ENCODE measurements around the gene KIAA0513.

Gene KIAA0513

DNA sequence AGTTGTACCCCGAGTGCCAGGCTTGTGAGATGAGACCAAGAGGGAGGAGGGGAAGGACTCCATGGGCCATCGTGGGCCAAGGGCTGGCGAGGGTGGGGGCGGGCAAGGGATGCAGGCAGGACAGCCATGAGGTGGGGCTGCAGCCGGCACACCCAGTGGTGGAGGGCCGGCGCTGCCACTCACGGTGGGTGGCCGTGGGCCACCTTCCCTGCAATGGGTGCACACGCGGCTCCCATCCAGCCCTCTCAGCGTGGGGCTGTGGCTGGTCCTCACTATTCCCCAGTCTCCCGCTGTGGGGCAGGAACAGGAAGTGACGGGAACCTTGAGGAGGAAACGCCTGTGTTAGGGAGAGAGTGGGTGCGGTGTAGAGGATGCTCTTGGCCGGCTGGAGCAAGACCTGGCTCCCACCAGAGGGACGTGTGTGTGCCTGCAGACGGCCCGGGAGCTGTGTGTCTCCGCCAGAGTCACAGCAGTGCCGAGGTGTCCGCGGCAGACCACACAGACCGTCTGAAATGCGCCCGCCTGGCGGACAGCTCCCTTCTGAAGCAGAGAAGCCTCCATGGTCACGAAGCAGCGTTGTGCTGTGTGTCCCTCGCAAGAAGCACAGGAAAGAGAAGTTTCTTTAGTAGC is 61.1 kb downstream of the KIAA0513 start:
- H3K4me3 ChIP-seq (ENCODE audit: low read depth, low read length) = no peak overlapping the region
- TF ChIP-seq, protein P1, sequence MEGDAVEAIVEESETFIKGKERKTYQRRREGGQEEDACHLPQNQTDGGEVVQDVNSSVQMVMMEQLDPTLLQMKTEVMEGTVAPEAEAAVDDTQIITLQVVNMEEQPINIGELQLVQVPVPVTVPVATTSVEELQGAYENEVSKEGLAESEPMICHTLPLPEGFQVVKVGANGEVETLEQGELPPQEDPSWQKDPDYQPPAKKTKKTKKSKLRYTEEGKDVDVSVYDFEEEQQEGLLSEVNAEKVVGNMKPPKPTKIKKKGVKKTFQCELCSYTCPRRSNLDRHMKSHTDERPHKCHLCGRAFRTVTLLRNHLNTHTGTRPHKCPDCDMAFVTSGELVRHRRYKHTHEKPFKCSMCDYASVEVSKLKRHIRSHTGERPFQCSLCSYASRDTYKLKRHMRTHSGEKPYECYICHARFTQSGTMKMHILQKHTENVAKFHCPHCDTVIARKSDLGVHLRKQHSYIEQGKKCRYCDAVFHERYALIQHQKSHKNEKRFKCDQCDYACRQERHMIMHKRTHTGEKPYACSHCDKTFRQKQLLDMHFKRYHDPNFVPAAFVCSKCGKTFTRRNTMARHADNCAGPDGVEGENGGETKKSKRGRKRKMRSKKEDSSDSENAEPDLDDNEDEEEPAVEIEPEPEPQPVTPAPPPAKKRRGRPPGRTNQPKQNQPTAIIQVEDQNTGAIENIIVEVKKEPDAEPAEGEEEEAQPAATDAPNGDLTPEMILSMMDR (IDR thresholded peaks at IDR 0.05; ENCODE audit: borderline replicate concordance, insufficient read depth, low read depth, low read length) = no peak

- TF ChIP-seq, protein P1 (IDR thresholded peaks at IDR 0.05; ENCODE audit: borderline replicate concordance, insufficient read depth, low read depth, low read length) = no peak
- H3K4me3 ChIP-seq (ENCODE audit: low read depth, low read length) = no peak overlapping the region
These were observed 61.9 kb downstream of the KIAA0513 start for GRCh38 chr16:85089525-85089924.

DNA sequence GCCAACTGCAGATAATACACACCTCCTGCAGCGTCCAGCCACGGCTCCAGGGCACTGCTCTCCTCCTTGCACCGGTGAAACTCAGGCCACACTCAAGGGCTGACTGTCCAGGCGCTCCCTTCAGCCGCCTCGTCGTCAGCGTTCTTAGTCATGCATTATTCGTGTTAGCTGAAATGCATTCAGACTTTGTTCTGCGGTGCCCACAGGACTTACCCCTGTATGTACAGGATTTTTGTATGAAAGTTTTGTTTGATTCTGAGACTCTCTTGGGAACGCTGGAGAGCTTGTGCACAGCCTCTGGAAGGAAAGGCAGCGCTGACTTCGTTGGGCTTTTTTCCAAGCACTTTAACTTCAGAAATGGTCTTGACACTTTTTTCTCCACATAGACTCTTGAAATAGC is 62.6 kb downstream of the KIAA0513 start:
- no peak overlapping the region for H3K4me3 ChIP-seq (ENCODE audit: low read depth, low read length)
- TF ChIP-seq, protein P1 (IDR thresholded peaks at IDR 0.05; ENCODE audit: borderline replicate concordance, insufficient read depth, low read depth, low read length) = no peak

- TF ChIP-seq, protein P1 (IDR thresholded peaks at IDR 0.05; ENCODE audit: borderline replicate concordance, insufficient read depth, low read depth, low read length) = no peak
- H3K4me3 ChIP-seq (ENCODE audit: low read depth, low read length) = no peak overlapping the region
These were observed 63.4 kb downstream of the KIAA0513 start for GRCh38 chr16:85090873-85091521.

- TF ChIP-seq, protein P1 (IDR thresholded peaks at IDR 0.05; ENCODE audit: borderline replicate concordance, insufficient read depth, low read depth, low read length) = no peak
These were observed 63.9 kb downstream of the KIAA0513 start for GRCh38 chr16:85091522-85091910.

DNA sequence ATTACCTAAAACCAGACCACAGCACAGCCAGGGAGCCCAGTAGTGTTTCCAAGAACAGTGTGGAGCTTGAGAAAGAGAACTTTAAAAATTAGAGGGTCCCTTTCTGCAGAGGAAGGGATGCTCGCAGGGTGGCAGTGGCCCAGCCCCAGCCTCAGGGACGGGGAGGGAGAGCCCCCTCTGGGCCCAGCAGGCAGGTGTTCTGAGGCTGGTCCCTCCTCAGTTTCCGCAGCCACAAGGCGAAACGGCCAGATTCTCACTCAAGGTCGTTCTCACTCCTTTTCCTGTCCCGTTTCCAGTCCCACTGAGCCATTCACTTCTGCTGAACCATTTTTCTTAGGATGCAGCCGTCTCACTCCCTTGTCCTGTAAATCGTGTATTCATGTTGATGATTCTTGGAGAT is 64.7 kb downstream of the KIAA0513 start:
- no peak overlapping the region for H3K4me3 ChIP-seq (ENCODE audit: low read depth, low read length)
- TF ChIP-seq, protein P1 (IDR thresholded peaks at IDR 0.05; ENCODE audit: borderline replicate concordance, insufficient read depth, low read depth, low read length) = no peak

More at GRCh38 chr16:85091522-85091910, 63.9 kb downstream of the KIAA0513 start:
- no peak overlapping the region for H3K4me3 ChIP-seq (ENCODE audit: low read depth, low read length)

DNA sequence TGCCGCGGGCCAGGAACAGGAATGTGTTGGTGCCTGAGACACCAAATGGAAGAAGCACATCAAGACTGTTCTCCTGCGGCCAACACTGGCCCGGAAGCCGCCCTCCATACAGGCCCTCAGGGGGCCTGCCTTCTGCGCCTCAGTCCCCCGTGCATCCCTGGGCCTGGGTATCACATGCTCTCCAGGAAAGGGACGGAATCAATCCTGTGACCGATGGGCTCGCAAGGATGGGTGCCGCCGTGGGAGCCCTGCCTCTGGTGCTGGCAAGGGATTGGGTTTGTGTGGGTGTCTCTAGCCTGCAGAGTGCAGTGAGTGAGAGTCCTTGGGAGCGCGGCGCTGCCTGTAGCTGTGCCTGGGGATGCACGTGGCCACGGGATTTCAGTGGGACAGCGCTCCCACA is 65.3 kb downstream of the KIAA0513 start:
- no peak overlapping the region for H3K4me3 ChIP-seq (ENCODE audit: low read depth, low read length)
- TF ChIP-seq, protein P1 (IDR thresholded peaks at IDR 0.05; ENCODE audit: borderline replicate concordance, insufficient read depth, low read depth, low read length) = no peak
